ACC112 (cell line): ENCODE results near the gene STK33.

Source experiments
- H2AFZ ChIP-seq: fragments of 200-600 bp; sonication (generic); one replicate; pipeline ENCODE4 v1.6.0; 2017; ENCODE audit warnings: antibody characterized with exemption, low read length; ENCODE audit not compliant: unreplicated experiment
- H3K27ac ChIP-seq: fragments of 200-600 bp; sonication (generic); 2 replicates; pipeline ENCODE4 v1.5.1; 2014; ENCODE audit warnings: low read depth, mild to moderate bottlenecking, antibody characterized with exemption, low read length, moderate library complexity
- H3K27me3 ChIP-seq: fragments of 200-600 bp; sonication (generic); 2 replicates; pipeline ENCODE4 v1.6.1; 2014; ENCODE audit warnings: mild to moderate bottlenecking, antibody characterized with exemption, low read length, moderate library complexity, mixed read lengths; ENCODE audit not compliant: insufficient read depth
- H3K36me3 ChIP-seq: fragments of 200-600 bp; sonication (generic); 2 replicates; pipeline ENCODE4 v1.6.1; 2016; ENCODE audit warnings: mild to moderate bottlenecking, antibody characterized with exemption, low read length, moderate library complexity, mixed read lengths; ENCODE audit not compliant: insufficient read depth
- H3K4me1 ChIP-seq: fragments of 200-600 bp; sonication (generic); one replicate; pipeline ENCODE4 v1.6.1; 2016; ENCODE audit warnings: low read length, mixed read lengths; ENCODE audit not compliant: insufficient read depth, unreplicated experiment, control insufficient read depth
- H3K4me3 ChIP-seq: fragments of 200-600 bp; sonication (generic); 2 replicates; pipeline ENCODE4 v1.5.1; 2014; ENCODE audit warnings: mild to moderate bottlenecking, low read depth, low read length
- H3K79me2 ChIP-seq: fragments of 200-600 bp; sonication (generic); one replicate; pipeline ENCODE4 v1.6.0; 2016; ENCODE audit warnings: low read length; ENCODE audit not compliant: control insufficient read depth, unreplicated experiment, insufficient read depth

Gene STK33

DNA sequence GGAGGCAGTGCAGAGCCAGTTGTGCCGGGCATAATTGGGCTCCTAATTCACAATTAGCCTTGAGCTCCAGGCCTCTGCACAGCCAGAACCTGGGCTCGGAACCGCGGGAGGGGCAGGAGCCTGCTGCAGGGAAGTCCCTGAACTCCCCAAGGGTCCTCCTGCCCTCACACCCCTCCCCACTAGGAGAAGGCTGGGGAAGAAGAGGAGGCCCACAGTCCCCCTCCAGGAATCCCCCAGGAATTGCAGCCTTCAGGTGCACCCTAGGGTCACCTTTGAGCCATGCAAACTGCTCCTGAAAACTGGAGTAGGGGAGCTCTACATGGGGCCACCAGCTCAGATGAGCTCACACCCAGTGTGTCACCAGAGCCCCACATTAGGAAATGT, 236.5 kb downstream of the STK33 start:
- H3K79me2 ChIP-seq, result no peaks in the 10 kb centered on the region
- H3K4me3 ChIP-seq, result no peak overlapping the region
- H2AFZ ChIP-seq, result no peak overlapping the region
- H3K36me3 ChIP-seq, result no peaks in the 10 kb centered on the region
- no peaks in the 10 kb centered on the region for H3K4me1 ChIP-seq
- H3K27ac ChIP-seq, result no peak overlapping the region
- peaks cover 92% of the 10 kb centered on the region for H3K27me3 ChIP-seq

- peaks cover 92% of the 10 kb centered on the region for H3K27me3 ChIP-seq
- no peaks in the 10 kb centered on the region for H3K36me3 ChIP-seq
- H3K4me3 ChIP-seq, result no peak overlapping the region
- H3K79me2 ChIP-seq, result no peaks in the 10 kb centered on the region
- H3K27ac ChIP-seq, result no peak overlapping the region
- H3K4me1 ChIP-seq, result no peaks in the 10 kb centered on the region
- H2AFZ ChIP-seq, result no peak overlapping the region
Measured at GRCh38 chr11:8356721-8357504, 237.1 kb downstream of the STK33 start.

GRCh38 chr11:8356216-8356615, 237.8 kb downstream of the STK33 start:
- H3K27me3 ChIP-seq, result peaks cover 94% of the 10 kb centered on the region
- H3K27ac ChIP-seq, result no peak overlapping the region
- no peaks in the 10 kb centered on the region for H3K4me1 ChIP-seq
- H3K4me3 ChIP-seq, result no peak overlapping the region
- H2AFZ ChIP-seq, result no peak overlapping the region
- H3K79me2 ChIP-seq, result no peaks in the 10 kb centered on the region
- H3K36me3 ChIP-seq, result no peaks in the 10 kb centered on the region

GRCh38 chr11:8355416-8355742, 238.6 kb downstream of the STK33 start:
- Histone ChIP-seq H3K36me3 (no peaks in the 10 kb centered on the region), H3K79me2 (no peaks in the 10 kb centered on the region), H3K4me3 (no peak overlapping the region), H2AFZ (no peak overlapping the region), H3K27me3 (peaks cover 95% of the 10 kb centered on the region), H3K27ac (no peak overlapping the region), H3K4me1 (no peaks in the 10 kb centered on the region)

DNA sequence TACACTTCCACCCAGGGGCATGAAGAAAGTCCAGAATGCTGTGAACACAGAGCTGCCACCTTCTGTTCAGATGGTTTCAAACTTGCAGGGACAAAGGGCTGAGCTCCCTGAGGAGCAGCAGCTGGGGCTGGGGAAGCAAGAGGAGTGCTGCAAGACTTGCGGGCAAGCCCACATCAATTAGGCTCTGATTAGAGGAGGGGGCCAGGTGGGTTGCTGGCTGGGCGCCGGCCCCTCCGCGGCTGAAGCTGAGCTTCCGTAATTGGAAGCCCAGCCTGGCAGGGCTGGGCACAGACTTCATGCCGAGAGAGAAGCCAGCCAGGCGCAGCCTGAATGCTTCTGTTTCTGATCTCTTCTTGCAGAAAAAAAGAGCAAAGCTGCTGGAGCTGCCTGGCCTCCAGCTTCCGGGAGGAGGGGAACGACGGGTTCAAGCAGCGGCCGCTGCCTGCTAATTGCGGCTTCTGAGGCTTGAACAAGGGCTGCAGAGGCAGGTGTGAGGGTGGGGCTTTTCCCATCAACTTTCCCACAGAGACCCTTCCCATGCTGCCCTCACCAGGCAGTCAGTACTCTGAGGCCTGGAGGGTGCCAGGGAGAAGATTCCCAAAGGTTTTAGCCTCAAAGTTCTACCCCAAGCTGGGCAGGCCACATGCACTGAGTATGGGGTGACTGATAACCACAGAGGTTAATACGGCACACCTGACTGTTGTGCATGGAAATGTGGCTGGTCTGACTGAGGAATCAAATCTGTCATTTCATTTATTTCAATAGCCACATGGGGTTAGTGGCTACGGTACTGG, 239.2 kb downstream of the STK33 start:
- Histone ChIP-seq H3K4me3 (no peak overlapping the region), H3K27ac (no peak overlapping the region), H2AFZ (no peak overlapping the region)

GRCh38 chr11:8352876-8353505, 241.0 kb downstream of the STK33 start:
- no peaks in the 10 kb centered on the region for H3K4me1 ChIP-seq
- H2AFZ ChIP-seq, result no peak overlapping the region
- no peak overlapping the region for H3K27ac ChIP-seq
- no peak overlapping the region for H3K4me3 ChIP-seq
- H3K36me3 ChIP-seq, result no peaks in the 10 kb centered on the region
- H3K27me3 ChIP-seq, result peaks cover 95% of the 10 kb centered on the region
- H3K79me2 ChIP-seq, result no peaks in the 10 kb centered on the region

More for the DNA sequence above, 239.2 kb downstream of the STK33 start:
- peaks cover 95% of the 10 kb centered on the region for H3K27me3 ChIP-seq
- no peaks in the 10 kb centered on the region for H3K79me2 ChIP-seq
- no peaks in the 10 kb centered on the region for H3K36me3 ChIP-seq
- no peaks in the 10 kb centered on the region for H3K4me1 ChIP-seq

DNA sequence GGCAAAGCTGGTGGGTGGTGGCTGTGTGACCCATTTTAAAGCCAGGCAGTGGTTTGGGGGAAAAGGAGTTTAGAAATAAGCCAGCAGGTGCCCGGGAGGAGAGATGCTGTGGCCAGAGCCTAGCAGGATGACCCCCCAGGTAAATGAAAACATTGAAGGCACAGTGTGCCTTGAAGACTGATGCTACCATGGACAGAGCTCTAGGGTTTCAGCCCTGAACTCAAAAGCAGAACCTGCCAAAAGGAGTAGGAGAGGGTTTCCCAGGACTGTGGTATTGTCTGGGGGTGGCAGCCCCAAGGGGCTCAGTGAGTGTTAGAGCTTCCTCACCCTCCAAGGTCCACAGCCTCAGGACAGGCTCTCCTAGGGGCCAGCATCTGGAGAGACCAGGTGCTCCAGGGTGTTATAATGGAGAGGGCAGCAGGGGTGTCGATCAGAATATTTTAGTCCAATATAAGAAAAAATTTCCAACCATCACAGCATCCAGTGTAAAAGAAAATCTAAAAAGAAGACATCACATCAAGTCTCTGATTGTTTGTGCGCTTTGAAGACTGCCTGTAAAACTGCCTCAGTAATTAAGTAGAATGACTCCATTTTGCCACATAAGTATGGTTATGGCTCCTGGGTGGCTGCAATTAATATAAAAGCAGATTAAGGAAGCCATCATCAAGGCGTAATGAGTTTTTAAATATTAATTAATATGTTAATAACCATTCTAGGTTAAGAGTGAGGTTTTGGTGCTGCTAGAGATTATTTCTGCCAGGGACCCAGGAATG, 241.7 kb downstream of the STK33 start:
- Histone ChIP-seq H3K27ac (no peak overlapping the region), H3K4me3 (no peak overlapping the region), H3K36me3 (no peaks in the 10 kb centered on the region), H2AFZ (no peak overlapping the region), H3K27me3 (peaks cover 94% of the 10 kb centered on the region), H3K4me1 (no peaks in the 10 kb centered on the region), H3K79me2 (no peaks in the 10 kb centered on the region)

GRCh38 chr11:8351223-8351622, 242.8 kb downstream of the STK33 start:
- no peak overlapping the region for H3K4me3 ChIP-seq
- H3K4me1 ChIP-seq, result no peaks in the 10 kb centered on the region
- H3K36me3 ChIP-seq, result no peaks in the 10 kb centered on the region
- no peaks in the 10 kb centered on the region for H3K79me2 ChIP-seq
- peaks cover 93% of the 10 kb centered on the region for H3K27me3 ChIP-seq
- no peak overlapping the region for H3K27ac ChIP-seq
- H2AFZ ChIP-seq, result no peak overlapping the region

GRCh38 chr11:8347978-8348377, 246.1 kb downstream of the STK33 start:
- peaks cover 88% of the 10 kb centered on the region for H3K27me3 ChIP-seq

GRCh38 chr11:8346157-8346755, 247.8 kb downstream of the STK33 start:
- Histone ChIP-seq H3K4me1 (no peaks in the 10 kb centered on the region), H3K36me3 (no peaks in the 10 kb centered on the region), H3K79me2 (no peaks in the 10 kb centered on the region), H3K4me3 (no peak overlapping the region), H2AFZ (no peak overlapping the region), H3K27ac (no peak overlapping the region), H3K27me3 (peaks cover 88% of the 10 kb centered on the region)

More at GRCh38 chr11:8347978-8348377, 246.1 kb downstream of the STK33 start:
- Histone ChIP-seq H3K36me3 (no peaks in the 10 kb centered on the region), H3K4me3 (no peak overlapping the region), H3K79me2 (no peaks in the 10 kb centered on the region), H3K27ac (no peak overlapping the region), H3K4me1 (no peaks in the 10 kb centered on the region), H2AFZ (no peak overlapping the region)
